ENCODE data around the gene CACNA1C. TPM values are rescaled to one million over a fixed set of nuclear protein-coding genes. Genes with fewer than 3 reads are reported as not detected.

Gene CACNA1C
- total RNA-seq, 1 experiment from 2014 or later, result 1.1 TPM

GRCh38 chr12:2260441-2260840, 207.7 kb downstream of the CACNA1C start:
- H2BK12ac ChIP-seq (ENCODE audit: insufficient read length, low read depth, low read length), result no peak overlapping the region
- no peak for DNase-seq
- no peak overlapping the region for H2BK120ac ChIP-seq (ENCODE audit: low read depth, low read length, poor library complexity, severe bottlenecking)
- H3K79me2 ChIP-seq (ENCODE audit: insufficient read depth, low read length), result no peaks in the 10 kb centered on the region
- H3K14ac ChIP-seq (ENCODE audit: insufficient read depth, low read length), result no peak overlapping the region
- H3K4me1 ChIP-seq (ENCODE audit: insufficient read depth, low read length), result no peaks in the 10 kb centered on the region
- no peak overlapping the region for H2BK5ac ChIP-seq (ENCODE audit: insufficient read length, low read length)
- no peak overlapping the region for H3K23ac ChIP-seq (ENCODE audit: insufficient read length, low read depth, low read length)
- no peaks in the 10 kb centered on the region for H3K27me3 Mint-ChIP-seq (ENCODE audit: low read depth)
- H3K4ac ChIP-seq (ENCODE audit: low read depth, low read length), result no peak overlapping the region
- H3K9me3 Mint-ChIP-seq, result peaks cover 9 to 12% of the 10 kb centered on the region in 2 experiments
- H3K23me2 ChIP-seq (ENCODE audit: insufficient read length, low read depth, low read length, poor library complexity, severe bottlenecking), result no peaks in the 10 kb centered on the region
- H4K20me1 ChIP-seq (ENCODE audit: control insufficient read depth, insufficient read depth, insufficient read length), result peaks cover 3% of the 10 kb centered on the region
- TF ChIP-seq, protein P1, sequence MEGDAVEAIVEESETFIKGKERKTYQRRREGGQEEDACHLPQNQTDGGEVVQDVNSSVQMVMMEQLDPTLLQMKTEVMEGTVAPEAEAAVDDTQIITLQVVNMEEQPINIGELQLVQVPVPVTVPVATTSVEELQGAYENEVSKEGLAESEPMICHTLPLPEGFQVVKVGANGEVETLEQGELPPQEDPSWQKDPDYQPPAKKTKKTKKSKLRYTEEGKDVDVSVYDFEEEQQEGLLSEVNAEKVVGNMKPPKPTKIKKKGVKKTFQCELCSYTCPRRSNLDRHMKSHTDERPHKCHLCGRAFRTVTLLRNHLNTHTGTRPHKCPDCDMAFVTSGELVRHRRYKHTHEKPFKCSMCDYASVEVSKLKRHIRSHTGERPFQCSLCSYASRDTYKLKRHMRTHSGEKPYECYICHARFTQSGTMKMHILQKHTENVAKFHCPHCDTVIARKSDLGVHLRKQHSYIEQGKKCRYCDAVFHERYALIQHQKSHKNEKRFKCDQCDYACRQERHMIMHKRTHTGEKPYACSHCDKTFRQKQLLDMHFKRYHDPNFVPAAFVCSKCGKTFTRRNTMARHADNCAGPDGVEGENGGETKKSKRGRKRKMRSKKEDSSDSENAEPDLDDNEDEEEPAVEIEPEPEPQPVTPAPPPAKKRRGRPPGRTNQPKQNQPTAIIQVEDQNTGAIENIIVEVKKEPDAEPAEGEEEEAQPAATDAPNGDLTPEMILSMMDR (conservative IDR thresholded peaks at IDR 0.05), result no peak
- no peak overlapping the region for H2BK15ac ChIP-seq (ENCODE audit: low read depth, low read length)
- no peak overlapping the region for H2AFZ ChIP-seq (ENCODE audit: low read length)
- H3T11ph ChIP-seq (ENCODE audit: low read length), result no peak overlapping the region
- no peak overlapping the region for H3K18ac ChIP-seq (ENCODE audit: insufficient read length, low read depth, low read length)
- peaks cover 7% of the 10 kb centered on the region for H3K9me3 ChIP-seq (ENCODE audit: control insufficient read depth, low read depth, low read length)
- no peak overlapping the region for H3K56ac ChIP-seq (ENCODE audit: insufficient read length, low read depth, low read length)
- WGBS (ENCODE audit: extremely low coverage, insufficient read length, low lambda C conversion rate), result no CpG with 5 or more reads among the region's 3 CpGs
- no peak overlapping the region for H3K9ac ChIP-seq (ENCODE audit: extremely low read depth, insufficient read length, low read length)
- H4K8ac ChIP-seq (replicated peaks; ENCODE audit: insufficient read length, low read depth, low read length), result no peak overlapping the region
- no peak overlapping the region for H2BK20ac ChIP-seq (ENCODE audit: low read depth, low read length, poor library complexity, severe bottlenecking)
- H3K79me1 ChIP-seq (ENCODE audit: insufficient read depth, low read depth, low read length, poor library complexity, severe bottlenecking), result no peaks in the 10 kb centered on the region
- no peaks in the 10 kb centered on the region for H3K27me3 ChIP-seq (ENCODE audit: insufficient read depth, low read length)
- no peak overlapping the region for H3K27ac Mint-ChIP-seq
- H3K4me3 Mint-ChIP-seq, result no peak overlapping the region
- H4K5ac ChIP-seq (ENCODE audit: insufficient read length, low read depth, low read length), result no peak overlapping the region
- H3K4me2 ChIP-seq (ENCODE audit: insufficient read depth, insufficient read length, low read length), result no peak overlapping the region
- no peak overlapping the region for H4K91ac ChIP-seq (ENCODE audit: insufficient read length, low read depth, low read length)
- H2AK5ac ChIP-seq (ENCODE audit: insufficient read length, low read length), result no peak overlapping the region
- no peak overlapping the region for H3K27ac ChIP-seq (ENCODE audit: insufficient read length, low read depth, low read length)
- H3K36me3 Mint-ChIP-seq (ENCODE audit: insufficient read depth in 1 of 3, low read depth in 3 of 3), result peaks cover 4 to 5% (median 4%) of the 10 kb centered on the region in 3 experiments; a peak in 6 of 7 replicates
- peaks cover 2 to 5% of the 10 kb centered on the region in 2 experiments; a peak in 3 of 4 replicates for H3K4me1 Mint-ChIP-seq

Measured in H9 (cell line).